ENCODE results near the gene EXOSC9.

The EXOSC9 gene

GRCh38 chr4:121827853-121828252 lies 26.7 kb downstream of the EXOSC9 start:
- DNase-seq: no peak

GRCh38 chr4:121829511-121829910 lies 28.4 kb downstream of the EXOSC9 start:
- DNase-seq: no peak

GRCh38 chr4:121838136-121838535 lies 37.0 kb downstream of the EXOSC9 start:
- DNase-seq: no peak

- DNase-seq: no peak
These were observed 41.7 kb downstream of the EXOSC9 start for GRCh38 chr4:121842862-121843261.

- DNase-seq: no peak
These were observed 45.5 kb downstream of the EXOSC9 start for GRCh38 chr4:121846662-121847061.

DNA sequence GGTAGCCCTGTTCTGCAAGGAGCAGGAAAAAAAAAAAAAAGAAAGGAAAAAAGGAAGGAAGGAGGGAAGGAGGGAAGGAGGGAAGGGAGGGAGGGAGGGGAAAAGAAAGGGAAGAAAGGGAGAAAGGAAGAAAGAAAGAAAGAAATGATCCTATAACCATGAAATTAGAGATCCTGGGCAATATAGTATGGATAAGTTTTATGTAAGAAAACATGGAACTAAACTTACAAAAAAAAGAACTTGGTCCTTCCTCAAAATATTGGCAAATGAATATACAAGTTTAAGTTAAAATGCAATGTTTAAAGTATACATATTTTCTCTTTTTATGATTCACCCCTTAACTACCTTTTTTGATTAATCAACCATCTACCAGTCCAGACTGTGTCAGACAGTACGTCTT lies 50.2 kb downstream of the EXOSC9 start:
- DNase-seq: no peak

GRCh38 chr4:121860121-121860520 lies 59.0 kb downstream of the EXOSC9 start:
- DNase-seq: no peak

- DNase-seq: no peak
These were observed 60.3 kb downstream of the EXOSC9 start for GRCh38 chr4:121861426-121861825.

- DNase-seq: no peak
These were observed 62.7 kb downstream of the EXOSC9 start for GRCh38 chr4:121863799-121864198.

Measured in activated T-cell treated with anti-CD3 and anti-CD28 coated beads for 4 hours (primary cell).